ENCODE measurements around the gene POLR2B. TPM values are rescaled to one million over a fixed set of nuclear protein-coding genes. Genes with fewer than 3 reads are reported as not detected.
A peak's percentile ranks its signal among the peaks of the same experiment; 100 is the strongest.

The POLR2B gene
- total RNA-seq, 1 donor from 2014 or later = 135 TPM

GRCh38 chr4:56977321-56978012, 1.2 kb upstream of the POLR2B start, which contains the start of gene NOA1:
Gene NOA1, minus strand, starts transcription at chr4:56977606. Its CDS starts 21 bp downstream, at chr4:56977585.
- H3K4me1 ChIP-seq (ENCODE audit: insufficient read depth, low read length) = peaks cover 30% of the 10 kb centered on the region
- Mint-ChIP-seq H3K4me1 (ENCODE audit: low read depth, unreplicated experiment) (peaks cover 19% of the 10 kb centered on the region), H3K4me3 (ENCODE audit: unreplicated experiment) (peak within 1 kb of the TSS; percentile 99), H3K27ac (ENCODE audit: unreplicated experiment) (peak within 1 kb of the TSS; percentile 98), H3K9me3 (ENCODE audit: unreplicated experiment) (no peaks in the 10 kb centered on the region), H3K27me3 (ENCODE audit: low read depth, unreplicated experiment) (no peaks in the 10 kb centered on the region), H3K36me3 (ENCODE audit: low read depth, unreplicated experiment) (peaks cover 12% of the 10 kb centered on the region)
- peak within 1 kb of the TSS; percentile 88 for H3K4me3 ChIP-seq (ENCODE audit: insufficient read depth, low read depth, low read length)
- peak; percentile 63 for FAIRE-seq
- TF ChIP-seq EZH2 (IDR thresholded peaks at IDR 0.05; ENCODE audit: insufficient read depth, low read length) = no peak
- TF ChIP-seq CTCF (IDR thresholded peaks at IDR 0.05; ENCODE audit: insufficient read depth, low read depth, low read length) = no peak
- peaks cover 9% of the 10 kb centered on the region for H3K36me3 ChIP-seq (ENCODE audit: insufficient read depth, low read length)
- peak; percentile 97 for DNase-seq (ENCODE audit: low read depth)
- H2AFZ ChIP-seq (ENCODE audit: low read depth, low read length) = peak within 1 kb of the TSS; percentile 92
- H3K9ac ChIP-seq (ENCODE audit: low read length) = peak within 1 kb of the TSS; percentile 97
- no peaks in the 10 kb centered on the region for H3K27me3 ChIP-seq (ENCODE audit: insufficient read depth, low read length)
- peaks cover 59% of the 10 kb centered on the region for H4K20me1 ChIP-seq (ENCODE audit: insufficient read depth, low read length)
- H3K9me3 ChIP-seq (ENCODE audit: insufficient read depth, low read depth, low read length) = no peaks in the 10 kb centered on the region
- H3K79me2 ChIP-seq (ENCODE audit: insufficient read depth, low read length) = peaks cover 80% of the 10 kb centered on the region
- peak within 1 kb of the TSS; percentile 94 for H3K27ac ChIP-seq (ENCODE audit: low read depth, low read length)
- H3K4me2 ChIP-seq (ENCODE audit: low read length) = peak within 1 kb of the TSS; percentile 89

- Histone ChIP-seq H3K79me2 (ENCODE audit: insufficient read depth, low read length) (peaks cover 89% of the 10 kb centered on the region), H3K9me3 (ENCODE audit: insufficient read depth, low read depth, low read length) (no peaks in the 10 kb centered on the region), H3K36me3 (ENCODE audit: insufficient read depth, low read length) (no peaks in the 10 kb centered on the region), H3K9ac (ENCODE audit: low read length) (peak overlapping the region; percentile 97), H4K20me1 (ENCODE audit: insufficient read depth, low read length) (peaks cover 59% of the 10 kb centered on the region), H3K4me1 (ENCODE audit: insufficient read depth, low read length) (peaks cover 35% of the 10 kb centered on the region), H3K4me3 (ENCODE audit: insufficient read depth, low read depth, low read length) (peak overlapping the region; percentile 88), H3K27me3 (ENCODE audit: insufficient read depth, low read length) (no peaks in the 10 kb centered on the region), H2AFZ (ENCODE audit: low read depth, low read length) (no peak overlapping the region), H3K27ac (ENCODE audit: low read depth, low read length) (peak overlapping the region; percentile 94), H3K4me2 (ENCODE audit: low read length) (peak overlapping the region; percentile 89)
- TF ChIP-seq EZH2 (IDR thresholded peaks at IDR 0.05; ENCODE audit: insufficient read depth, low read length) = no peak
- TF ChIP-seq CTCF (IDR thresholded peaks at IDR 0.05; ENCODE audit: insufficient read depth, low read depth, low read length) = no peak
- H3K9me3 Mint-ChIP-seq (ENCODE audit: unreplicated experiment) = no peaks in the 10 kb centered on the region
- peaks cover 26% of the 10 kb centered on the region for H3K4me1 Mint-ChIP-seq (ENCODE audit: low read depth, unreplicated experiment)
- peak overlapping the region; percentile 98 for H3K27ac Mint-ChIP-seq (ENCODE audit: unreplicated experiment)
- H3K4me3 Mint-ChIP-seq (ENCODE audit: unreplicated experiment) = peak overlapping the region; percentile 99
- H3K27me3 Mint-ChIP-seq (ENCODE audit: low read depth, unreplicated experiment) = no peaks in the 10 kb centered on the region
- DNase-seq (ENCODE audit: low read depth) = no peak
- FAIRE-seq = no peak
- H3K36me3 Mint-ChIP-seq (ENCODE audit: low read depth, unreplicated experiment) = peaks cover 1% of the 10 kb centered on the region
These were observed 851 bp downstream of the POLR2B start for GRCh38 chr4:56979421-56980072.
